Activated T-cell treated with anti-CD3 and anti-CD28 coated beads, Interleukin-2, amount 50 U/mL, for 24 hours (primary cell): ENCODE results near the gene ST8SIA1.

ENCODE experiments used
- DNase-seq: peaks from one replicate; pipeline ENCODE4 v3.0.0-alpha.2; 2020
- H3K27ac Mint-ChIP-seq: 2 replicates; pipeline ENCODE4 v1.8.0; 2020; ENCODE audit warnings: mild to moderate bottlenecking, mixed read lengths
- H3K27me3 Mint-ChIP-seq: 2 replicates; pipeline ENCODE4 v1.8.0; 2020; ENCODE audit warnings: mixed read lengths
- H3K36me3 Mint-ChIP-seq: 2 replicates; pipeline ENCODE4 v1.8.0; 2020; ENCODE audit warnings: low read depth, mixed read lengths
- H3K4me1 Mint-ChIP-seq: 2 replicates; pipeline ENCODE4 v1.8.0; 2020; ENCODE audit warnings: low read depth, mixed read lengths
- H3K4me3 Mint-ChIP-seq: 2 replicates; pipeline ENCODE4 v1.8.0; 2020; ENCODE audit warnings: mild to moderate bottlenecking, moderate library complexity, mixed read lengths
- H3K9me3 Mint-ChIP-seq: 2 replicates; pipeline ENCODE4 v1.8.0; 2020; ENCODE audit warnings: mixed read lengths

Gene ST8SIA1

GRCh38 chr12:22228022-22228875, 106.3 kb downstream of the ST8SIA1 start:
- Mint-ChIP-seq H3K36me3 (no peaks in the 10 kb centered on the region), H3K4me1 (peaks cover 5% of the 10 kb centered on the region), H3K9me3 (no peaks in the 10 kb centered on the region), H3K27me3 (no peaks in the 10 kb centered on the region), H3K27ac (no peak overlapping the region), H3K4me3 (no peak overlapping the region)
- no peak for DNase-seq

- Mint-ChIP-seq H3K9me3 (no peaks in the 10 kb centered on the region), H3K27me3 (no peaks in the 10 kb centered on the region), H3K36me3 (no peaks in the 10 kb centered on the region), H3K4me3 (no peak overlapping the region), H3K27ac (no peak overlapping the region), H3K4me1 (peaks cover 5% of the 10 kb centered on the region)
- DNase-seq = no peak
These were observed 111.2 kb downstream of the ST8SIA1 start for GRCh38 chr12:22223356-22223755.

GRCh38 chr12:22217556-22217955, 117.0 kb downstream of the ST8SIA1 start:
- Mint-ChIP-seq H3K36me3 (no peaks in the 10 kb centered on the region), H3K4me1 (no peaks in the 10 kb centered on the region), H3K27me3 (no peaks in the 10 kb centered on the region), H3K9me3 (no peaks in the 10 kb centered on the region), H3K4me3 (no peak overlapping the region), H3K27ac (no peak overlapping the region)
- DNase-seq = no peak

GRCh38 chr12:22215467-22216253, 118.8 kb downstream of the ST8SIA1 start:
- no peak overlapping the region for H3K4me3 Mint-ChIP-seq
- no peak for DNase-seq
- no peaks in the 10 kb centered on the region for H3K9me3 Mint-ChIP-seq
- no peaks in the 10 kb centered on the region for H3K4me1 Mint-ChIP-seq
- H3K36me3 Mint-ChIP-seq = no peaks in the 10 kb centered on the region
- no peak overlapping the region for H3K27ac Mint-ChIP-seq
- H3K27me3 Mint-ChIP-seq = no peaks in the 10 kb centered on the region

GRCh38 chr12:22211128-22211527, 123.4 kb downstream of the ST8SIA1 start:
- no peak for DNase-seq
- no peak overlapping the region for H3K27ac Mint-ChIP-seq
- no peak overlapping the region for H3K4me3 Mint-ChIP-seq
- H3K36me3 Mint-ChIP-seq = no peaks in the 10 kb centered on the region
- no peaks in the 10 kb centered on the region for H3K9me3 Mint-ChIP-seq
- H3K27me3 Mint-ChIP-seq = no peaks in the 10 kb centered on the region
- no peaks in the 10 kb centered on the region for H3K4me1 Mint-ChIP-seq

GRCh38 chr12:22209422-22209821, 125.1 kb downstream of the ST8SIA1 start:
- Mint-ChIP-seq H3K4me1 (no peaks in the 10 kb centered on the region), H3K9me3 (no peaks in the 10 kb centered on the region), H3K4me3 (no peak overlapping the region), H3K27ac (no peak overlapping the region), H3K27me3 (no peaks in the 10 kb centered on the region), H3K36me3 (no peaks in the 10 kb centered on the region)
- no peak for DNase-seq

GRCh38 chr12:22206111-22206728, 128.3 kb downstream of the ST8SIA1 start:
- no peak for DNase-seq

GRCh38 chr12:22204391-22204790, 130.1 kb downstream of the ST8SIA1 start:
- H3K27ac Mint-ChIP-seq = no peak overlapping the region
- no peak for DNase-seq
- H3K9me3 Mint-ChIP-seq = peaks cover 4% of the 10 kb centered on the region
- H3K4me3 Mint-ChIP-seq = no peak overlapping the region
- peaks cover 3% of the 10 kb centered on the region for H3K36me3 Mint-ChIP-seq
- no peaks in the 10 kb centered on the region for H3K4me1 Mint-ChIP-seq
- no peaks in the 10 kb centered on the region for H3K27me3 Mint-ChIP-seq

More at GRCh38 chr12:22206111-22206728, 128.3 kb downstream of the ST8SIA1 start:
- H3K27ac Mint-ChIP-seq = no peak overlapping the region
- H3K4me1 Mint-ChIP-seq = no peaks in the 10 kb centered on the region
- H3K9me3 Mint-ChIP-seq = peaks cover 4% of the 10 kb centered on the region
- no peak overlapping the region for H3K4me3 Mint-ChIP-seq
- H3K27me3 Mint-ChIP-seq = no peaks in the 10 kb centered on the region
- H3K36me3 Mint-ChIP-seq = peaks cover 3% of the 10 kb centered on the region

- no peak for DNase-seq
- Mint-ChIP-seq H3K36me3 (peaks cover 3% of the 10 kb centered on the region), H3K27ac (no peak overlapping the region), H3K4me1 (no peaks in the 10 kb centered on the region), H3K9me3 (peaks cover 4% of the 10 kb centered on the region), H3K27me3 (no peaks in the 10 kb centered on the region), H3K4me3 (no peak overlapping the region)
These were observed 131.7 kb downstream of the ST8SIA1 start for GRCh38 chr12:22202847-22203246.

- no peaks in the 10 kb centered on the region for H3K27me3 Mint-ChIP-seq
- no peak overlapping the region for H3K4me3 Mint-ChIP-seq
- no peaks in the 10 kb centered on the region for H3K4me1 Mint-ChIP-seq
- H3K27ac Mint-ChIP-seq = no peak overlapping the region
- peaks cover 4% of the 10 kb centered on the region for H3K9me3 Mint-ChIP-seq
- H3K36me3 Mint-ChIP-seq = peaks cover 3% of the 10 kb centered on the region
- no peak for DNase-seq
These were observed 133.4 kb downstream of the ST8SIA1 start for GRCh38 chr12:22201101-22201500.

- no peak for DNase-seq
- H3K36me3 Mint-ChIP-seq = no peaks in the 10 kb centered on the region
- no peaks in the 10 kb centered on the region for H3K27me3 Mint-ChIP-seq
- no peaks in the 10 kb centered on the region for H3K9me3 Mint-ChIP-seq
- H3K27ac Mint-ChIP-seq = no peak overlapping the region
- no peak overlapping the region for H3K4me3 Mint-ChIP-seq
- H3K4me1 Mint-ChIP-seq = no peaks in the 10 kb centered on the region
These were observed 138.3 kb downstream of the ST8SIA1 start for GRCh38 chr12:22196236-22196635.

GRCh38 chr12:22190969-22191368, 143.5 kb downstream of the ST8SIA1 start:
- no peak for DNase-seq
- no peaks in the 10 kb centered on the region for H3K27me3 Mint-ChIP-seq
- no peaks in the 10 kb centered on the region for H3K36me3 Mint-ChIP-seq
- no peaks in the 10 kb centered on the region for H3K9me3 Mint-ChIP-seq
- H3K4me1 Mint-ChIP-seq = no peaks in the 10 kb centered on the region
- no peak overlapping the region for H3K4me3 Mint-ChIP-seq
- no peak overlapping the region for H3K27ac Mint-ChIP-seq

GRCh38 chr12:22188431-22188830, 146.1 kb downstream of the ST8SIA1 start:
- no peaks in the 10 kb centered on the region for H3K36me3 Mint-ChIP-seq
- no peak overlapping the region for H3K4me3 Mint-ChIP-seq
- H3K4me1 Mint-ChIP-seq = no peaks in the 10 kb centered on the region
- H3K9me3 Mint-ChIP-seq = no peaks in the 10 kb centered on the region
- no peak for DNase-seq
- no peak overlapping the region for H3K27ac Mint-ChIP-seq
- H3K27me3 Mint-ChIP-seq = no peaks in the 10 kb centered on the region

- Mint-ChIP-seq H3K27me3 (no peaks in the 10 kb centered on the region), H3K4me3 (no peak overlapping the region), H3K4me1 (no peaks in the 10 kb centered on the region), H3K9me3 (no peaks in the 10 kb centered on the region), H3K27ac (no peak overlapping the region), H3K36me3 (no peaks in the 10 kb centered on the region)
- no peak for DNase-seq
These were observed 153.8 kb downstream of the ST8SIA1 start for GRCh38 chr12:22180705-22181104.

- Mint-ChIP-seq H3K36me3 (no peaks in the 10 kb centered on the region), H3K27me3 (no peaks in the 10 kb centered on the region), H3K4me3 (no peak overlapping the region), H3K27ac (no peak overlapping the region), H3K9me3 (no peaks in the 10 kb centered on the region), H3K4me1 (peaks cover 2% of the 10 kb centered on the region)
- no peak for DNase-seq
These were observed 161.3 kb downstream of the ST8SIA1 start for GRCh38 chr12:22173177-22173576.
